Activated naive CD4-positive, alpha-beta T cell treated with anti-CD3 and anti-CD28 coated beads, Interleukin-2, amount 10 ng/mL, durations not matched to agents 5 hours and 36 hours (primary cell): ENCODE results near the gene ARL13B. TPM values are rescaled to one million over a fixed set of nuclear protein-coding genes. Genes with fewer than 3 reads are reported as not detected.

ENCODE experiments used
- total RNA-seq, 2 experiments: library from RNA; stranded (reverse); gene quantifications; one replicate each; pipeline ENCODE4 v1.2.3, GENCODE V29; 2021

ARL13B gene
- total RNA-seq: 1 to 10 TPM; 6.5 to 6.8 TPM

GRCh38 chr3:93979850-93980676 is at the start of gene ARL13B:
ARL13B (plus strand) TSS chr3:93980155; CDS start chr3:93980424, 269 bp downstream.

GRCh38 chr3:93973131-93974126 is 6.5 kb upstream of the ARL13B start, which contains the start of gene PROS1:
PROS1 (minus strand) TSS chr3:93973896; CDS start chr3:93973749, 147 bp downstream.

GRCh38 chr3:94028093-94028837 is 48.3 kb downstream of the ARL13B start, which contains the start of gene STX19:
STX19 (minus strand) TSS chr3:94028597; CDS start chr3:94015269, 13,328 bp downstream.

GRCh38 chr3:94062513-94063404 is 82.8 kb downstream of the ARL13B start, which contains the start of the genes DHFR2 and NSUN3:
DHFR2 (minus strand) TSS chr3:94062916; CDS start chr3:94061511, 1,405 bp downstream.
NSUN3 (plus strand) TSS chr3:94063061; CDS start chr3:94063127, 66 bp downstream.

Other genes with a start within 250 kb of the ARL13B start
- gene PROS1, start 6.3 kb upstream of the ARL13B start, total RNA-seq: under 1 TPM; 0.17 to 0.28 TPM
- gene STX19, start 48.4 kb downstream of the ARL13B start, total RNA-seq: under 1 TPM; 0.18 to 0.19 TPM
- 10 to 100 TPM in 1 of 2 experiments, 1 to 10 TPM in 1; 9.3 to 10.8 TPM for gene DHFR2, start 82.8 kb downstream of the ARL13B start, total RNA-seq
- gene NSUN3, start 82.9 kb downstream of the ARL13B start, total RNA-seq: 10 to 100 TPM; 14.0 to 16.3 TPM